Keratinocyte (primary cell): Measurements from ENCODE around the gene CDH13. TPM values are rescaled to one million over a fixed set of nuclear protein-coding genes. Genes with fewer than 3 reads are reported as not detected.

ENCODE experiments used
- DNase-seq: peaks from one replicate; pipeline ENCODE4 v3.0.0-alpha.2; 2011; ENCODE audit warnings: low read depth, missing footprints, low spot score
- FAIRE-seq: peaks from 2 replicates; lab custom pipeline; 2011; peaks lifted over from hg19 to GRCh38; lab: Jason Lieb, UNC
- H2AFZ ChIP-seq: 2 replicates; pipeline ENCODE4 v1.6.0; 2012; ENCODE audit warnings: low read length, control low read depth, inconsistent platforms; ENCODE audit not compliant: control insufficient read depth
- H3K27ac ChIP-seq: 2 replicates; pipeline ENCODE4 v1.5.1; 2011; ENCODE audit warnings: low read length; ENCODE audit not compliant: control insufficient read depth, insufficient read depth
- H3K27me3 ChIP-seq: 3 replicates; pipeline ENCODE4 v1.6.0; 2011; ENCODE audit warnings: low read length; ENCODE audit not compliant: control insufficient read depth, insufficient read depth; ENCODE audit errors: extremely low read depth
- H3K36me3 ChIP-seq, 2 experiments: 2 replicates in 1 of 2; 3 replicates in 1 of 2; pipeline ENCODE4 v1.5.1; 2011; ENCODE audit warnings: low read length in 2 of 2, mild to moderate bottlenecking in 1 of 2; ENCODE audit not compliant: control insufficient read depth in 2 of 2, insufficient read depth in 2 of 2; ENCODE audit errors: extremely low read depth in 1 of 2
- H3K4me1 ChIP-seq: 3 replicates; pipeline ENCODE4 v1.5.1; 2011; ENCODE audit warnings: low read length; ENCODE audit not compliant: control insufficient read depth, insufficient read depth; ENCODE audit errors: extremely low read depth
- H3K4me2 ChIP-seq: 3 replicates; pipeline ENCODE4 v1.6.0; 2011; ENCODE audit warnings: low read depth, low read length; ENCODE audit not compliant: control insufficient read depth, insufficient read depth; ENCODE audit errors: extremely low read depth
- H3K4me3 ChIP-seq, 3 experiments: fragments of 200-600 bp in 1 of 3; sonication (generic) in 1 of 3; 2 replicates in 2 of 3; 3 replicates in 1 of 3; pipeline ENCODE4 v1.5.1; 2011 to 2016; ENCODE audit warnings: low read length in 3 of 3, mild to moderate bottlenecking in 3 of 3, control low read depth in 2 of 3, inconsistent platforms in 1 of 3, low read depth in 1 of 3, mixed read lengths in 1 of 3, mixed run types in 1 of 3, moderate library complexity in 1 of 3; ENCODE audit not compliant: control insufficient read depth in 2 of 3, insufficient read depth in 2 of 3; ENCODE audit errors: extremely low read depth in 1 of 3
- H3K79me2 ChIP-seq: 2 replicates; pipeline ENCODE4 v1.6.0; 2012; ENCODE audit warnings: low read length; ENCODE audit not compliant: control insufficient read depth, insufficient read depth
- H3K9ac ChIP-seq: 3 replicates; pipeline ENCODE4 v1.6.0; 2011; ENCODE audit warnings: low read length; ENCODE audit not compliant: control insufficient read depth, insufficient read depth; ENCODE audit errors: extremely low read depth
- H3K9me1 ChIP-seq: 3 replicates; pipeline ENCODE4 v1.6.0; 2011; ENCODE audit warnings: low read length; ENCODE audit not compliant: control insufficient read depth, insufficient read depth; ENCODE audit errors: extremely low read depth
- H3K9me3 ChIP-seq: 2 replicates; pipeline ENCODE4 v1.5.1; 2012; ENCODE audit warnings: low read depth, low read length; ENCODE audit not compliant: control insufficient read depth
- H4K20me1 ChIP-seq: 3 replicates; pipeline ENCODE4 v1.6.0; 2011; ENCODE audit warnings: low read length; ENCODE audit not compliant: control insufficient read depth, insufficient read depth; ENCODE audit errors: extremely low read depth
- EZH2 ChIP-seq: IDR thresholded peaks from one replicate; pipeline ENCODE4 v1.6.1; 2012; ENCODE audit warnings: inconsistent platforms, mild to moderate bottlenecking, low read length, moderate library complexity
- dilution Hi-C: fragments of 300-500 bp; cut with MboI; formaldehyde crosslinking; loops from one replicate; pipeline ENCODE4 v1.7.0; 2020; ENCODE audit warnings: low sequenced_read_pairs; ENCODE audit not compliant: extremely low pct_ligation_motif_present
- polyA plus RNA-seq, 5 experiments: library from polyadenylated mRNA; depleted of rRNA in 3 of 5; stranded (reverse) in 3 of 5; stranded (forward) in 1 of 5; unstranded in 1 of 5; fragments of >200 nt; gene quantifications; 1 replicate in 1 of 5; 2 replicates in 3 of 5; 3 replicates in 1 of 5; pipeline versions ENCODE4 v1.2.1 to v1.2.3, GENCODE V29; 2011 to 2012; ENCODE audit warnings: missing spikeins in 2 of 5, low read depth in 1 of 5, low replicate concordance in 1 of 5
- TF ChIP-seq, protein P1 (sequence below), 3 experiments: IDR thresholded peaks in 1 of 3; conservative IDR thresholded peaks in 1 of 3; optimal IDR thresholded peaks in 1 of 3; 2 replicates in 2 of 3; 3 replicates in 1 of 3; pipeline versions ENCODE3 to v1.5.1; 2011; ENCODE audit warnings: low read length in 3 of 3, mild to moderate bottlenecking in 3 of 3, moderate library complexity in 2 of 3, control low read depth in 1 of 3, inconsistent platforms in 1 of 3; ENCODE audit not compliant: insufficient read depth in 2 of 3; ENCODE audit errors: extremely low read depth in 1 of 3

CDH13 gene
- polyA plus RNA-seq, 1 donor (not counting 4 experiments of a cell fraction or from before 2014, with no cell fraction given) = 111 TPM

DNA sequence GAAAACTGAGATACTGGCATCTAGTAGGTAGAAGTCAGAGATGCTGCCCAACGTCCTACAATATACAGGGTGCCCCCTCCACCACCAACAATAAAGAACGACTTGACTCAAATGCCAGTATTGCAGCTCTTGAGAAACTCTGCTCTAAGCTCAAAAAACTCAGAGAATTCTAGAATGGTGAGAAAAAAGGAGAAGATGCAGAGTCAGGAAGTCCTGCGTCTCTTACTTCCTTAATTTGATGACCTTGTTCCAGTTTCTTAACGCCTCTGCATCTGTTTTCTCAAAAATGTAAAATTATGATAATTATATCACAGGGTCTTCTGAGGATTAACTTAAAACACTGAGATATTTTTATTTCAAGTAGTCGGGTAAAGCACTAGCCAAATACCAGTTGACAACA is 1179.3 kb downstream of the CDH13 start:
- DNase-seq (no peak), FAIRE-seq (no peak)
- H3K36me3 ChIP-seq = no peaks in the 10 kb centered on the region
- dilution Hi-C loops = no loop called here
- peaks cover 25% of the 10 kb centered on the region for H3K79me2 ChIP-seq
- H3K9ac ChIP-seq = no peak overlapping the region
- no peak overlapping the region for H3K4me3 ChIP-seq
- H3K27ac ChIP-seq = no peak overlapping the region
- peaks cover 3% of the 10 kb centered on the region for H4K20me1 ChIP-seq
- peaks cover 20% of the 10 kb centered on the region for H3K4me1 ChIP-seq
- H3K9me3 ChIP-seq = no peaks in the 10 kb centered on the region
- no peak for TF ChIP-seq EZH2
- TF ChIP-seq, protein P1, sequence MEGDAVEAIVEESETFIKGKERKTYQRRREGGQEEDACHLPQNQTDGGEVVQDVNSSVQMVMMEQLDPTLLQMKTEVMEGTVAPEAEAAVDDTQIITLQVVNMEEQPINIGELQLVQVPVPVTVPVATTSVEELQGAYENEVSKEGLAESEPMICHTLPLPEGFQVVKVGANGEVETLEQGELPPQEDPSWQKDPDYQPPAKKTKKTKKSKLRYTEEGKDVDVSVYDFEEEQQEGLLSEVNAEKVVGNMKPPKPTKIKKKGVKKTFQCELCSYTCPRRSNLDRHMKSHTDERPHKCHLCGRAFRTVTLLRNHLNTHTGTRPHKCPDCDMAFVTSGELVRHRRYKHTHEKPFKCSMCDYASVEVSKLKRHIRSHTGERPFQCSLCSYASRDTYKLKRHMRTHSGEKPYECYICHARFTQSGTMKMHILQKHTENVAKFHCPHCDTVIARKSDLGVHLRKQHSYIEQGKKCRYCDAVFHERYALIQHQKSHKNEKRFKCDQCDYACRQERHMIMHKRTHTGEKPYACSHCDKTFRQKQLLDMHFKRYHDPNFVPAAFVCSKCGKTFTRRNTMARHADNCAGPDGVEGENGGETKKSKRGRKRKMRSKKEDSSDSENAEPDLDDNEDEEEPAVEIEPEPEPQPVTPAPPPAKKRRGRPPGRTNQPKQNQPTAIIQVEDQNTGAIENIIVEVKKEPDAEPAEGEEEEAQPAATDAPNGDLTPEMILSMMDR (optimal IDR thresholded peaks at IDR 0.05 in 1 of 3, IDR thresholded peaks at IDR 0.05 in 1 of 3, conservative IDR thresholded peaks at IDR 0.05 in 1 of 3; ENCODE audit: extremely low read depth in 1 of 3, insufficient read depth in 2 of 3, low read length in 3 of 3) = no peak
- H2AFZ ChIP-seq = no peak overlapping the region
- H3K9me1 ChIP-seq = no peaks in the 10 kb centered on the region
- no peak overlapping the region for H3K4me2 ChIP-seq
- no peaks in the 10 kb centered on the region for H3K27me3 ChIP-seq

GRCh38 chr16:83806731-83807130 is 1180.0 kb downstream of the CDH13 start:
- H3K4me2 ChIP-seq = no peak overlapping the region
- no peak overlapping the region for H3K27ac ChIP-seq
- H3K4me3 ChIP-seq = no peak overlapping the region
- peaks cover 25% of the 10 kb centered on the region for H3K79me2 ChIP-seq
- peaks cover 19% of the 10 kb centered on the region for H3K4me1 ChIP-seq
- no peaks in the 10 kb centered on the region for H3K27me3 ChIP-seq
- DNase-seq = no peak
- peaks cover 3% of the 10 kb centered on the region for H4K20me1 ChIP-seq
- no peak overlapping the region for H3K9ac ChIP-seq
- peaks cover 0 to under 1% of the 10 kb centered on the region in 2 experiments for H3K36me3 ChIP-seq
- no peaks in the 10 kb centered on the region for H3K9me1 ChIP-seq
- H2AFZ ChIP-seq = no peak overlapping the region
- no peak for FAIRE-seq
- dilution Hi-C loops = no loop called here
- TF ChIP-seq, protein P1 (optimal IDR thresholded peaks at IDR 0.05 in 1 of 3, IDR thresholded peaks at IDR 0.05 in 1 of 3, conservative IDR thresholded peaks at IDR 0.05 in 1 of 3; ENCODE audit: extremely low read depth in 1 of 3, insufficient read depth in 2 of 3, low read length in 3 of 3) = no peak
- TF ChIP-seq EZH2 = no peak
- no peaks in the 10 kb centered on the region for H3K9me3 ChIP-seq
